Measurements from ENCODE around the gene UNC5B. TPM values are rescaled to one million over a fixed set of nuclear protein-coding genes. Genes with fewer than 3 reads are reported as not detected.

The UNC5B gene
- total RNA-seq, 1 donor from 2014 or later = 13.1 TPM

GRCh38 chr10:71291528-71291900 is 79.1 kb downstream of the UNC5B start:
- Mint-ChIP-seq H3K27ac (ENCODE audit: unreplicated experiment) (no peak overlapping the region), H3K36me3 (ENCODE audit: unreplicated experiment) (peaks cover 9% of the 10 kb centered on the region), H3K27me3 (ENCODE audit: unreplicated experiment) (no peaks in the 10 kb centered on the region), H3K4me3 (ENCODE audit: unreplicated experiment) (no peak overlapping the region), H3K4me1 (ENCODE audit: unreplicated experiment) (no peaks in the 10 kb centered on the region), H3K9me3 (ENCODE audit: unreplicated experiment) (no peaks in the 10 kb centered on the region)
- no peak for TF ChIP-seq CTCF (IDR thresholded peaks at IDR 0.05)
- no peak for DNase-seq (ENCODE audit: extremely low spot score, unreplicated experiment)

GRCh38 chr10:71292624-71293445 is 80.5 kb downstream of the UNC5B start:
- Mint-ChIP-seq H3K9me3 (ENCODE audit: unreplicated experiment) (no peaks in the 10 kb centered on the region), H3K36me3 (ENCODE audit: unreplicated experiment) (peaks cover 9% of the 10 kb centered on the region), H3K27me3 (ENCODE audit: unreplicated experiment) (no peaks in the 10 kb centered on the region), H3K4me3 (ENCODE audit: unreplicated experiment) (no peak overlapping the region), H3K4me1 (ENCODE audit: unreplicated experiment) (no peaks in the 10 kb centered on the region), H3K27ac (ENCODE audit: unreplicated experiment) (no peak overlapping the region)
- DNase-seq (ENCODE audit: extremely low spot score, unreplicated experiment) = no peak
- no peak for TF ChIP-seq CTCF (IDR thresholded peaks at IDR 0.05)

- DNase-seq (ENCODE audit: extremely low spot score, unreplicated experiment) = no peak
- Mint-ChIP-seq H3K4me1 (ENCODE audit: unreplicated experiment) (no peaks in the 10 kb centered on the region), H3K4me3 (ENCODE audit: unreplicated experiment) (no peak overlapping the region), H3K27me3 (ENCODE audit: unreplicated experiment) (no peaks in the 10 kb centered on the region), H3K36me3 (ENCODE audit: unreplicated experiment) (peaks cover 9% of the 10 kb centered on the region), H3K9me3 (ENCODE audit: unreplicated experiment) (no peaks in the 10 kb centered on the region), H3K27ac (ENCODE audit: unreplicated experiment) (no peak overlapping the region)
- TF ChIP-seq CTCF (IDR thresholded peaks at IDR 0.05) = no peak
Measured at GRCh38 chr10:71293446-71294084, 81.2 kb downstream of the UNC5B start.

GRCh38 chr10:71294091-71294561 is 81.8 kb downstream of the UNC5B start:
- no peak overlapping the region for H3K27ac Mint-ChIP-seq (ENCODE audit: unreplicated experiment)
- H3K4me3 Mint-ChIP-seq (ENCODE audit: unreplicated experiment) = no peak overlapping the region
- H3K4me1 Mint-ChIP-seq (ENCODE audit: unreplicated experiment) = no peaks in the 10 kb centered on the region
- no peaks in the 10 kb centered on the region for H3K9me3 Mint-ChIP-seq (ENCODE audit: unreplicated experiment)
- H3K27me3 Mint-ChIP-seq (ENCODE audit: unreplicated experiment) = no peaks in the 10 kb centered on the region
- peaks cover 6% of the 10 kb centered on the region for H3K36me3 Mint-ChIP-seq (ENCODE audit: unreplicated experiment)
- DNase-seq (ENCODE audit: extremely low spot score, unreplicated experiment) = no peak
- TF ChIP-seq CTCF (IDR thresholded peaks at IDR 0.05) = no peak

- Mint-ChIP-seq H3K27ac (ENCODE audit: unreplicated experiment) (no peak overlapping the region), H3K4me1 (ENCODE audit: unreplicated experiment) (no peaks in the 10 kb centered on the region), H3K9me3 (ENCODE audit: unreplicated experiment) (no peaks in the 10 kb centered on the region), H3K27me3 (ENCODE audit: unreplicated experiment) (no peaks in the 10 kb centered on the region), H3K4me3 (ENCODE audit: unreplicated experiment) (no peak overlapping the region), H3K36me3 (ENCODE audit: unreplicated experiment) (peaks cover 8% of the 10 kb centered on the region)
- DNase-seq (ENCODE audit: extremely low spot score, unreplicated experiment) = no peak
- no peak for TF ChIP-seq CTCF (IDR thresholded peaks at IDR 0.05)
Measured at GRCh38 chr10:71294856-71295255, 82.5 kb downstream of the UNC5B start.
